Mesodermal cell (in vitro differentiated cells): Measurements from ENCODE around the gene TAS2R16.
"Not testable (repeated sequence)": the region's sequence is repeated elsewhere in the genome, so short reads cannot be mapped to it uniquely, and the experiment has no call there.

Experiments
- H3K27ac ChIP-seq: 2 replicates; pipeline ENCODE4 v1.7.0; 2013; ENCODE audit warnings: mild to moderate bottlenecking, low read depth, low read length, moderate library complexity; ENCODE audit not compliant: severe bottlenecking
- H3K36me3 ChIP-seq: 2 replicates; pipeline ENCODE4 v1.7.1; 2013; ENCODE audit warnings: mild to moderate bottlenecking, low read length, moderate library complexity; ENCODE audit not compliant: control insufficient read depth, insufficient read depth
- H3K4me1 ChIP-seq: one replicate; pipeline ENCODE4 v1.7.1; 2013; ENCODE audit warnings: mild to moderate bottlenecking, low read length; ENCODE audit not compliant: insufficient read depth, control insufficient read depth, poor library complexity, severe bottlenecking
- H3K4me3 ChIP-seq: 2 replicates; pipeline ENCODE4 v1.7.0; 2013; ENCODE audit warnings: low read length, control low read depth, mild to moderate bottlenecking; ENCODE audit not compliant: insufficient read depth, poor library complexity, severe bottlenecking; ENCODE audit errors: extremely low read depth
- H3K9me3 ChIP-seq: 2 replicates; pipeline ENCODE4 v1.7.1; 2013; ENCODE audit warnings: mild to moderate bottlenecking, low read length, moderate library complexity; ENCODE audit not compliant: control insufficient read depth
- WGBS, 2 experiments: methylation state at CpG; one replicate each; pipeline ENCODE4 v1.1.5; 2013; ENCODE audit warnings: missing lambda C conversion rate in 2 of 2; ENCODE audit not compliant: insufficient coverage in 2 of 2; 5-methylcytosine and 5-hydroxymethylcytosine counted together

Gene TAS2R16

GRCh38 chr7:122974229-122974628 is 21.3 kb downstream of the TAS2R16 start:
- H3K4me1 ChIP-seq: no peaks in the 10 kb centered on the region
- WGBS, 2 experiments: 64 to 69% methylated on average over 2 of the region's 2 CpGs
- H3K27ac ChIP-seq: no peak overlapping the region
- H3K36me3 ChIP-seq: no peaks in the 10 kb centered on the region
- H3K4me3 ChIP-seq: no peak overlapping the region
- no peaks in the 10 kb centered on the region for H3K9me3 ChIP-seq

DNA sequence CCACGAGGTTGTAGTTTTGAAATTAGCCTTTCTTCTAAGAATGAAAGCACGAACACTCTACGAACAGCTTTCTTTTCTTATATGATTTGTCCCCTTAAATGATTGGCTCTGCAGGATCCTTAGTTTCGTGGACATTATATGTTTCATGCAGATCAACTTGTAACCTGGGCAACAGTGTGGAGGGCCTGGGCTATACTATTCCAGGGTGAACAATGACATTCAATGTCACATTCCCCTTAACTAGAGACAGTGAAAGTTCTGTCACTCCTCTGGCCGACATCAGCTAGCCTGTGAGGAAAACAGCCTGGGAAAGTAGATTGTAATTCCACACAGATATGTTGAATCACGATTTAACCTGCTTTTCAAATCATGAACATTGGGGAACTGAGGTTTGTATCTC is 23.4 kb downstream of the TAS2R16 start:
- no peak overlapping the region for H3K27ac ChIP-seq
- no peak overlapping the region for H3K4me3 ChIP-seq
- WGBS, 2 experiments: 67 to 86% methylated on average over 3 to 5 of the region's 6 CpGs

DNA sequence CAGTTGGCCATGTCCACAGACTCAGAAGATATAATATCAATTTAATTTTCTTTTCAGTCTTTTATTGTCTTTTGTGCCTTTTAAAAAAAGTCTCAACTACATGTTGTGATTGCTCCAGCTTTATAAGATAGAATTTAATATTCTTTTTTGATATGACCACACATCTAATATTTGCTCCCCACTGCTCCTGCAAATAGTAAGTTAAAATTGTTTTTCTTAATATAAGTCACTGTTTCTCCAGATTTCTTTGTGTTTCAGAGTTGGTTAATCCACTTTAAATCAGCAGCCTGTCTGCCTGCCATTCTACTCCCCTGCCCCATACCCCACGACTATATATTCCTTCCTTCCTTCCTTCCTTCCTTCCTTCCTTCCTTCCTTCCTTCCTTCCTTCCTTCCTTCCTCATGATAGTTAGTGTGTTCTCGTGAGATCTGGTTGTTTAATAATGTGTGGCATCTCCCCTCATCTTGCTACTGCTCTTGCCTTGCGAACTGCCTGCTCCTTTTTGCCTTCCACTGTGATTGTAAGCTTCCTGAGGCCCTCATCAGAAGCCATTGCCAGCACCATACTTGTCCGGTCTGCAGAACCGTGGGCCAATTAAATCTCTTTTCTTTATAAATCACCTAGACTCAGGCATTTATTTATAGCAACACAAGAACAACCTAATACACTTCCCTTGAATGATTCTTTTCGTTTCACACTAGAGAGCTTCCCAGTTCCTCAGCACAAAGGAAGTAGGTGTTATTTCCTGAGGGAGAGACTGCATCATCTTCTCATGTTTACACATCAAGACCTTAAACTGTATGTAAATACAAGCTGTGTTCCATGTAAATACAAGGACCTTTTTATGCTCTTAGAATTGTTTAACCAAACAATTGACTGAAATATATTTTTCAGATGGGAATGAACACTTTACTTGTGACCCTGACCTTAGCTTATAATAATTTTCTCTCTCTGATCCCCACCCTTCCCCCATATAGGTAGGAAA is 24.5 kb downstream of the TAS2R16 start:
- no peaks in the 10 kb centered on the region for H3K4me1 ChIP-seq
- no peak overlapping the region for H3K4me3 ChIP-seq
- H3K9me3 ChIP-seq: no peaks in the 10 kb centered on the region
- no peak overlapping the region for H3K27ac ChIP-seq
- 75 to 89% methylated on average over 1 to 2 of the region's 6 CpGs for WGBS, 2 experiments
- no peaks in the 10 kb centered on the region for H3K36me3 ChIP-seq

More for the DNA sequence above, 23.4 kb downstream of the TAS2R16 start:
- Histone ChIP-seq H3K9me3 (no peaks in the 10 kb centered on the region), H3K4me1 (no peaks in the 10 kb centered on the region), H3K36me3 (no peaks in the 10 kb centered on the region)

DNA sequence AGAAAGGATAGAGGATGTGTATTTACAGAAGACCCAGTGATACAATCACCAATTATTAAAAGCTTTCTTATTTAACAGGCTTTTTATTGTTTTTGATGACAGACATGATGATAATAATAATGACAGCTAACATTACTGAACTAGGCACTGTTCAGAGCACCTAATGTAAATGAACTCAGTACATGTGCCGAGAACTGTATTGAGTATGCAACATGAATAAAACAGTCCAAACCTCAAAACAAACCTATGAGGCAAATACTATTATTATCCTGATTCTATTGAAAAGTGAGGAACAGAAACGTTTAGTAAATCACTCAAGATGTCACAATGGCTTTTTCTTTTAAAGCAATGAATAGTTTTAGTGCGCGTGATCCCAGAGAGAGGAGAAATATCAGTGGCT is 27.1 kb downstream of the TAS2R16 start:
- Histone ChIP-seq H3K4me3 (no peak overlapping the region), H3K9me3 (no peaks in the 10 kb centered on the region), H3K36me3 (no peaks in the 10 kb centered on the region), H3K27ac (no peak overlapping the region), H3K4me1 (no peaks in the 10 kb centered on the region)
- 67 to 100% methylated on average over 1 to 3 of the region's 4 CpGs for WGBS, 2 experiments

DNA sequence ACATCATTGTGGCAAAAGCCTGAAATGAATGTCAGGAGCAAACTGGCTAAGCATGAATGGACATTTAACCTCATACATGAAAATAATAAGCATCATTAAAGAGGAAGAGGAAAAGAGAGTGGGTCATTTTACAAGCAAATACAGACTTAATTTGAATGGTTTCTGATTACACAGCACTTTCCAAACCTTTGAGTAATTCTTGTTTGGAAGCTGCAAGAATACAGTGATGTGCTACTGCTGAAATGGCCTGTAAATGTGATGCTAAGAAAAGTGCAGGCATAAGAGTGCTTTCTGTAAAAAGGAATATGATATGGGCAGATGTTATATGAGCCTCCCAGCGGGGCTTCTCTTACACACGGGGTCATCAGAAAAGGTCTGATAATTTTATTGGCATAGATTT is 30.2 kb downstream of the TAS2R16 start:
- H3K4me3 ChIP-seq: no peak overlapping the region
- no peak overlapping the region for H3K27ac ChIP-seq
- 100% methylated on average over 1 of the region's 2 CpGs; no CpG with 5 or more reads in 1 of the 2 experiments for WGBS, 2 experiments
- H3K36me3 ChIP-seq: no peaks in the 10 kb centered on the region
- H3K9me3 ChIP-seq: no peaks in the 10 kb centered on the region
- H3K4me1 ChIP-seq: no peaks in the 10 kb centered on the region

DNA sequence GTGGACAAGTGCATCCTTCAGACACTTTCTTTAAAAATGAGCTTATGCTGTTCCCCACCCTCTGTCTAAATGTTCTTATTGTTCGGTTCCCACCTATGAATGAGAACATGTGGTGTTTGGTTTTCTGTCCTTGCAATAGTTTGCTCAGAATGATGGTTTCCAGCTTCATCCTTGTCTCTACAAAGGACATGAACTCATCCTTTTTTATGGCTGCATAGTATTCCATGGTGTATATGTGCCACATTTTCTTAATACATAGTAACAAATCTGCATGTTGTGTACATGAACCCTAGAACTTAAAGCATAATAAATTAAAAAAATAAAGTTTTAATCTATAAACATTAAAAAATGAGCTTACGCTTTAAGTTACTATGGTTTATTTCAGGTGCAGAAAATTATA is 41.8 kb downstream of the TAS2R16 start:
- not testable (repeated sequence) for H3K4me1 ChIP-seq, H3K27ac ChIP-seq, H3K9me3 ChIP-seq, H3K36me3 ChIP-seq, H3K4me3 ChIP-seq
- no CpG with 5 or more reads among the region's 2 CpGs for WGBS, 2 experiments

GRCh38 chr7:122951006-122951405 is 44.5 kb downstream of the TAS2R16 start:
- H3K36me3 ChIP-seq: no peaks in the 10 kb centered on the region
- H3K9me3 ChIP-seq: no peaks in the 10 kb centered on the region
- no peak overlapping the region for H3K4me3 ChIP-seq
- H3K27ac ChIP-seq: no peak overlapping the region
- WGBS, 2 experiments: no CpG with 5 or more reads among the region's 2 CpGs
- no peaks in the 10 kb centered on the region for H3K4me1 ChIP-seq

DNA sequence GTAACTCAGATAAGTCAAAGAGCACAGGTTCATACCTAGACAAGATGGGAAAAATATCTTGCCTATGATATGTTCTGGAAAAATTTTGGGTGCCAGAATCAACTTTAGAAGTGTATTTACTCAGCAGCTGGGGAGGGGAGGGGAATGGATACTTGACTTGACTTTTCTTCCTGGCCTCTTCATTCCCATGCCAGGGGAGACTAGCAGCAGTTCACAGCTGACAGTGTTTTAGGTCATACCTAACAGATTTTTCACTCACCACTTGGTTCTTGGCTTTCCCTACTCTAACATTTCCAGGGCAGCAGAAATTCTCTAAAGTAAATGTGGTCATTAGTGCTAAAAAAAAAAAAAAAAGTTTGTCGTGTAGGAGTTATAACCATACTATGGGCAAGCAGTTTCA is 46.3 kb downstream of the TAS2R16 start:
- Histone ChIP-seq H3K4me1 (no peaks in the 10 kb centered on the region), H3K9me3 (no peaks in the 10 kb centered on the region), H3K27ac (no peak overlapping the region), H3K36me3 (no peaks in the 10 kb centered on the region), H3K4me3 (no peak overlapping the region)
- WGBS, 2 experiments: no CpG with 5 or more reads among the region's 1 CpG
